ENCODE data around the gene SLC31A2. TPM values are rescaled to one million over a fixed set of nuclear protein-coding genes. Genes with fewer than 3 reads are reported as not detected.
"Not testable (repeated sequence)": the region's sequence is repeated elsewhere in the genome, so short reads cannot be mapped to it uniquely, and the experiment has no call there.

Gene SLC31A2
- total RNA-seq (ENCODE audit: unreplicated experiment), result 1.6 TPM
- long read RNA-seq, partial matches to known transcripts, result 0 of 1 reads
- long read RNA-seq, other reads (novel, unspliced or antisense), result 0 of 1 reads

- TF ChIP-seq CTCF (IDR thresholded peaks at IDR 0.05; ENCODE audit: partially characterized antibody, unreplicated experiment), result peak; percentile 27
- H3K36me3 Mint-ChIP-seq (ENCODE audit: unreplicated experiment), result no peaks in the 10 kb centered on the region
- H3K27me3 Mint-ChIP-seq (ENCODE audit: unreplicated experiment), result peaks cover 3% of the 10 kb centered on the region
- H3K9me3 Mint-ChIP-seq (ENCODE audit: unreplicated experiment), result peaks cover 2% of the 10 kb centered on the region
- H3K27ac Mint-ChIP-seq (ENCODE audit: unreplicated experiment), result no peak within 1 kb of the TSS
- H3K4me1 Mint-ChIP-seq (ENCODE audit: low read depth, unreplicated experiment), result peaks cover 6% of the 10 kb centered on the region
- peak; percentile 95 for DNase-seq
- peak within 1 kb of the TSS; percentile 85 for H3K4me3 Mint-ChIP-seq (ENCODE audit: unreplicated experiment)
Observed at GRCh38 chr9:113150670-113151611, at the start of gene SLC31A2. TSS of gene SLC31A2 (plus strand) at chr9:113151007. CDS start at chr9:113151075, 68 bp downstream.

GRCh38 chr9:113105345-113105744, 45.5 kb upstream of the SLC31A2 start:
- DNase-seq; H3K9me3 Mint-ChIP-seq (ENCODE audit: unreplicated experiment); H3K4me3 Mint-ChIP-seq (ENCODE audit: unreplicated experiment); H3K27me3 Mint-ChIP-seq (ENCODE audit: unreplicated experiment); H3K36me3 Mint-ChIP-seq (ENCODE audit: unreplicated experiment); H3K4me1 Mint-ChIP-seq (ENCODE audit: low read depth, unreplicated experiment); H3K27ac Mint-ChIP-seq (ENCODE audit: unreplicated experiment): not testable (repeated sequence)

- DNase-seq; H3K9me3 Mint-ChIP-seq (ENCODE audit: unreplicated experiment); H3K4me1 Mint-ChIP-seq (ENCODE audit: low read depth, unreplicated experiment); H3K4me3 Mint-ChIP-seq (ENCODE audit: unreplicated experiment); H3K27me3 Mint-ChIP-seq (ENCODE audit: unreplicated experiment); H3K36me3 Mint-ChIP-seq (ENCODE audit: unreplicated experiment); H3K27ac Mint-ChIP-seq (ENCODE audit: unreplicated experiment): not testable (repeated sequence)
- peak; percentile 49 for TF ChIP-seq CTCF (IDR thresholded peaks at IDR 0.05; ENCODE audit: partially characterized antibody, unreplicated experiment)
Observed at GRCh38 chr9:113111065-113111951, 39.5 kb upstream of the SLC31A2 start.

- not testable (repeated sequence) for H3K36me3 Mint-ChIP-seq (ENCODE audit: unreplicated experiment); H3K4me1 Mint-ChIP-seq (ENCODE audit: low read depth, unreplicated experiment); H3K4me3 Mint-ChIP-seq (ENCODE audit: unreplicated experiment); H3K27me3 Mint-ChIP-seq (ENCODE audit: unreplicated experiment); H3K27ac Mint-ChIP-seq (ENCODE audit: unreplicated experiment); DNase-seq; H3K9me3 Mint-ChIP-seq (ENCODE audit: unreplicated experiment)
Observed at GRCh38 chr9:113112706-113113510, 37.9 kb upstream of the SLC31A2 start.

GRCh38 chr9:113118829-113119228, 32.0 kb upstream of the SLC31A2 start:
- H3K4me1 Mint-ChIP-seq (ENCODE audit: low read depth, unreplicated experiment); H3K36me3 Mint-ChIP-seq (ENCODE audit: unreplicated experiment); H3K27ac Mint-ChIP-seq (ENCODE audit: unreplicated experiment); H3K9me3 Mint-ChIP-seq (ENCODE audit: unreplicated experiment); H3K27me3 Mint-ChIP-seq (ENCODE audit: unreplicated experiment); DNase-seq; H3K4me3 Mint-ChIP-seq (ENCODE audit: unreplicated experiment): not testable (repeated sequence)
